Pulmonary artery endothelial cell (primary cell): Measurements from ENCODE around the gene RAD9A. TPM values are rescaled to one million over a fixed set of nuclear protein-coding genes. Genes with fewer than 3 reads are reported as not detected.
A peak's percentile ranks its signal among the peaks of the same experiment; 100 is the strongest.

Experiments
- DNase-seq: peaks from one replicate; pipeline ENCODE4 v3.0.0-alpha.2; 2011; ENCODE audit warnings: low read depth, low spot score
- total RNA-seq: library from RNA; depleted of rRNA; stranded (reverse); fragments of >200 nt; gene quantifications from 2 replicates; pipeline ENCODE4 v1.2.3, GENCODE V29; 2014

Gene RAD9A
- total RNA-seq, 1 donor from 2014 or later: 5.3 TPM

GRCh38 chr11:67408437-67409200 is 16.8 kb downstream of the RAD9A start:
- no peak for DNase-seq

- no peak for DNase-seq
Measured at GRCh38 chr11:67409261-67409666, 17.5 kb downstream of the RAD9A start.

DNA sequence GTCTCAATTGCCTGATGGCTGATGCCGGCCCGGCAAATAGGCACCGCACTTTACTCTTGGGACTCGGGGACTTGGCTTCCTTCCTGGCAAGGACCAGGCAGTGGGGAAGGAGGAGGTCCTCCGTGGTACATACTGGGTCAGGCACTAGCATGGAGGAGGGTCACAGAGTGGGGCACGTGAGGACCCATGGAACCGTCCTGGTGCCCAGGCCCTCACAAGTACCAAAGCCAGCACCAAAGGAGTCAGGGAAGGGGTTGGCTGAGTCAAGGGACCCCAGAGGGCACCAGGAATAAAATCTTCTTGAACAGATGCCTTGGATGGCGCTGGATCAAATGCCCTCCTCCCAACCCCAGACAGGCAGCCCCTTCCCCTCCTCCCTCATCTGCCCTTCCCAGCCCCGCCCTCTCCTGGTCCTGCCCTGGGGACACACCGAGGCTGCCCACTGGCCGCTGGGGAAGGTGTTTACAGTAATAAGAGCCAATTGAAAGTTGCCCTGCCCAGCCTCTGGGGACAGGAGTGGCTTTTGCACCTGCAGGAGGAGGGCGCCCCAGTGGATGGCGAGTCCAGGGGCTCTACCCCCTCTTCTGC is 18.1 kb downstream of the RAD9A start:
- DNase-seq: no peak

- no peak for DNase-seq
Measured at GRCh38 chr11:67410369-67410831, 18.6 kb downstream of the RAD9A start.

DNA sequence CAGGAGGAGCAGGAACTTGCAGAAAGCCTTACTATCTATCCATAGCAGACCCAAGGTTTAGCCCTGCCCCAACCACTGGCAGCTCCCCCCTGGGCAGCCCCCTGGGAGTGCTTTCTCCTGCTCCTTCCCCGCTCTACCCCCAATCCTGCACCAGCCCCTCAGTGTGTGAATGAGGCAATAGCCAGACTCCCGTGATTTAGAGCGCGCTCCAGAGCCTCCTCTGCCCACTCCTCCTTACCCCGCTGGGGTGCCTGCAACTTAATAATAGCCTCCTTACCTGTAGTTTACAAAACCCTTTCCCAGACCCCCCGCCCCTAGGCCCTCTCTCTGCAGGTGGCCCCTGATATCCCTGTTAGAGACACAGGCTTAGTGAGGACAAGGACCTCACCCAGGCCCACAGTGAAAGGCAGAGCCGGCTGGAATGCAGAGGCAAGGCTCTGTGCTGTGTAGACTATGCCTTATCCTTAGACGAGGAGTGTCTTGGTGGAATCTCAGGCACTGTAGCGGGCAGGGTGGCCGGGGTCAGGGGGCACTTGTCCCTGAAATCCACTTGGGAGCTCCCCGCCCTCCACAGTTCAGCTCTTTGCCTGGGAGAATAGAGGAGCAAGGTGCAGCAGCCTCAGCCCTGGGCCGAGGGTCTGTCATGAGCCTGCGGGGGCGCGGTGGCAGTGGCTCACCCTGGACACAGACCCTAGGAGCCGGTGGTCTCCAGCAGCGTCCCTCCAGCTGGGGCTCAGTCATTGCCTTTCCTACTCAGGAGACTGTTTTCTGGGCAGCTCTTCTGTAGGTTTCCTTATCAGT is 19.4 kb downstream of the RAD9A start:
- no peak for DNase-seq

GRCh38 chr11:67411785-67412152 is 20.0 kb downstream of the RAD9A start:
- no peak for DNase-seq

DNA sequence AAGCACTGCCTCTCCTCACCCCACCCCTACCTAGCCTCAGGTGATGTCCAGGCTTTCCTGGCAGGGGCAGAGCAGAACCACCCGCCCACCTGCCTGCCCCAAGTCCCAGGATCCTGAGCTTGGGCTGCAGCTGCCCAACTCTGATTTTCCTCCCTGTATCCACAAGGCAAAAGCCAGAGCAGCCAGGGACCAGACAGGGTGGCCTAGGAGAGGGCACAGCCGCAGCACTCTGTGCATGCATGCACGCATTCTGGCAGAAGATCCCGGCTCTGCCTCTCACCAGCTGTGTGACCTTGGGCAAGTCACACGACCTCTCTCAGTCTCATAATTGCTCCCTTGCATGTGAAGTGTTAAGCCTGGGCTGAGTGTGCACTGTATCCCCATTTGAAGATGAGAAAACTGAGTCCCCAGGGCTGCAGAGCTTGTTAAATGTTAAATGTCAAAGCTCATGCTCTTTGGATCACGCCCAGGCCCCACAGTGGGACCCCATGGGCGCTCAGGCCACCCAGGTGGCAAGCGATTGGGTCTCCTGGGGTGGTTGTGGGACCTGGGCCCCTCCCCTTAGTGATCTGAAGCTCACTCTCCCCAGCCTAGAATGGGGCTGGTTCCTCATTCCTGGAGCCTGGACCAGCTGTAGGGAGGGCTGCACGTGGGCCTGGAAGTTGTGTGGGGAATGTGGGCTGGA is 20.9 kb downstream of the RAD9A start:
- no peak for DNase-seq

DNA sequence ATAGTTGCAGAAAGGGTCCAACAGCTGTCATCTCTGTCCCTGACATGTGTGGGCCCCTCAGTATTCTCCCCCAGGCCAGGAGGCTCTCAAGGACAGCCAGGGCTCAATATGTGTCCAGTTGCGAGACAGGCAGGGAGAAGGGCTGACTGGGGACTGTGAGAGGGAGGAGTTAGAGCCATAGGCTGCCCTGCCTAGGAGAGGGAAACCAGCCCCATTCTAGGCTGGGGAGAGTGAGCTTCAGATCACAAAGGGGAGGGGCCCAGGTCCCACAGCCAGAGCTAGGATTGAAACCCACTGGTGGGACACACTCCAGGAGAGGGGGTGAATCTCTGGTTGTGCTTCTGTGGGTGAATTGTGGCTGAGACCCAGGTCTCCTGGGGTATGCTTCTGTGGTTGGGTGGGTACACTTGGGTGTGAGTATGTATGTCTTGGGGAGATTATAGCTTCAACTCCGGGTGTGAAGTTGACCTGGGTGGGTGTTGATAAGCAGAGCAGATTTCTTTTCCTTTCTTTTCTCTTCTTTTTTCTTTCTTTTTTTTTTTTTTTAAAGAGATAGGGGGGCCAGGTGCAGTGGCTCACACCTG is 21.6 kb downstream of the RAD9A start:
- no peak for DNase-seq

DNA sequence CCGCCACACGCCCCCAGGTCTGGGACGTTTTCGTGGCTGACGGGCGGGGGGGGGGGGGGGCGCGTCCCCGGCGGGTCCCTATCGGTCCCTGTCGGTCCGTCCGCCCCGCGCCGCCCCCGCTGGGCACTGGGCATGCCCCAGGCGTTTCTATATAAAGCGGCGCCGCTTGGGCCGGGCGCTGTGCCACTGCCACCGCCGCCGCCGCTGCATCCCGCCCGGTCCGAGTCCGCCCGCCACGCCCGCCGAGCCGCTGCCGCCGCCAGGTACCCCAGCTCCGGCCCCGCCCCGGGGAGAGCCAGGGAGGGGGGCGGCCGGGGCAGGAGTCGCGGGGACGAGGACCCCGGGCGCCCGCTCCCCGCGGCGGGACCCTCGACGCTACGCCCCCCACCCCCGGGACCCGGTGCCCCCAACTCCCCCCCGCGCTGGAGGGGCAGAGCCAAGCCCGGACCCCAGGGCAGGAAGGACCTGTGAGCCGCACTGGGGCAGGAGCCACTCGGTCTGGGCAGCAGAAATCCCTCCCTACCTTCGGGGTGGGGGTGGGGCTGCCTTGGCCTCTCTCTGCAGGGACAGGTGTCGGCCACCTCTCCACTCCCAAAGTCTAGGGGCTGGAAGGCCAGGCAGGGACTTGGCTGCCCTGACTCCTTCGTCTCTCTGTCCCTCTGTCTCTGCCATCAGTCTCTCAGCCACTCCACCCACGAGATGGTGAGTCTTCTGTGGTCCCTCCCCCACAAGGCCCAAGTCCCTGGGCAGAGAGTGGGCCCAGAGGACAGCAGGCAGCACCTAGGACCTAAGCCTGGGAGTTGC is 23.9 kb downstream of the RAD9A start, which contains the start of gene CARNS1:
Gene CARNS1 (plus strand): TSS at position 178 of the 804 bp plus-strand sequence. CDS start 522 bp downstream, at position 700.
- DNase-seq: no peak

DNA sequence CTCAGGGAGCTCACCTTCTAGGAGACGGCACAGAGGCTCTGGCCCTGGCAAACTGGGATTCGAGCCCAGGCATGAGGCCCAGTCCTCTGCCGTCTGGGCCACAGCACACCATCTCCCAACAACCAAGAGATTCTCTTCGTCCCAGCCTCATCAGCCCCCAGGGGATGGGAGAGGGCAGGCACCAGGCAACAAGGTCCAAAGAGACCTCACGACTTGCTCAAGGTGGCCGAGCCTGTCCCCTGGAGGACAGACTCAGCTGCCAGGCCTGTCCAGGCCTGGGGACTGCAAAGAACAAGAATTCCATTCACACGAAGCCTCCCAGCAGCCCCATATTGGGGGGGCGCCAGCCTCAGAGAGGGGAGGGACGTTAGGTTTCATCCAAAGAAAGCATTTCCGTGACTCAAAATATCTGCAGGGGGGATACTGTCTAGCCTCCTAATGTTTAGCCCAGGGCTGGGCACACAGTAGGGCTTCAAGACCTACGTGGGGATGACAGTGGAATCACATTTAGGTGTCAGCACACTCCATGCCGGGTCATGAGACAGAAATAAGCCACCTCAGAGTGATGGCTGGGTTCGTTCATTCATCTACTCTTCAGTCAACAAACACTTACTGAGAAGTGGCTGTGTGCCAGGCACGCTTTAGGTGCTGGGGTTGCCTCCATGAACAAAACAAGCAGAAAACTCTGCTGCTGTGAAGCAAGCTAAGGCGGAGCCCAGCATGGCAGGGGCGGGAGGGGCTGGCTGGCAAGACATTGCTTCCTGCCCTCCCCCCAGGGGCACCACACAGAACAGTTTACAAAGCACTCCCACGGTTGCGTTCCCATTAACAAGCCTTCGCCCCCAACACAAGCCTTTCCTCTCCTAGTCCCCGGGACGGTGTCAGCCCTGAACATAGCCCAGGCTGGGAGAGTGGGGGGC is 24.9 kb downstream of the RAD9A start:
- DNase-seq: no peak

- no peak for DNase-seq
Measured at GRCh38 chr11:67417425-67417824, 25.6 kb downstream of the RAD9A start.

- DNase-seq: no peak
Measured at GRCh38 chr11:67418476-67419281, 26.9 kb downstream of the RAD9A start.

GRCh38 chr11:67419325-67420049 is 27.7 kb downstream of the RAD9A start:
- no peak for DNase-seq

GRCh38 chr11:67420147-67420645 is 28.4 kb downstream of the RAD9A start:
- no peak for DNase-seq

DNA sequence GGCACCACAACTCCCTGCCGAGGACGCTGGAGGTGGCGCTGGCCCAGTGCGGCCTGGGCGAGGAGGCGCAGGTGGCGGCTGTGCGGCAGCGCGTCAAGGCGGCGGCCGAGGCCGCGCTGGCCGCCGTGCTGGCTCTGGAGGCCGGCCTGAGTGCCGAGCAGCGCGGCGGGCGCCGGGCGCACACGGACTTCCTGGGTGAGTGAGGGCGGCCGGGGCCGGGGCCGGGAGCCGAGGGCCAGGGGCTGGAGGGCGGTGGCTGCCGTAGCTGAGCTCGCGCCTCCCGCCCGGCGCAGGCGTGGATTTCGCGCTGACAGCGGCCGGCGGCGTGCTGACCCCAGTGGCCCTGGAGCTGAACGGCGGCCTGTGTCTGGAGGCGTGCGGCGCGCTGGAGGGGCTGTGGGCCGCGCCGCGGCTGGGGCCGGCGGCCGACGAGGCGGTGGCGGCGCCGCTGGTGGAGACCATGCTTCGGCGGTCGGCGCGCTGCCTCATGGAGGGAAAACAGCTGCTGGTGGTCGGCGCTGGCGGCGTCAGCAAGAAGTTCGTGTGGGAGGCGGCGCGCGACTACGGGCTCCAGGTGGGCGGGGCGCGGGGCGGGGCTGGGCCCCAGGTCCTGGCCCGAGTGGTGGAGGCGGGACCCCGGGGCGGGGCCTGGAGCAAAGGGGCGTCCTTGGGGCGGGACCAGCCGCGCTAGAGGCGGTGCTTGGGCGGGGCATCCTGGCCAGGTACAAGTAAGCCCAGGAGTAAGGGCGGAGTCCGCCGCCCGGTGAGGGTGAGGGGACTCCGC is 29.1 kb downstream of the RAD9A start:
- DNase-seq: peak; percentile 57

- no peak for DNase-seq
Measured at GRCh38 chr11:67421430-67422031, 29.7 kb downstream of the RAD9A start.
